ENCODE measurements around the gene SCN5A.

DNA sequence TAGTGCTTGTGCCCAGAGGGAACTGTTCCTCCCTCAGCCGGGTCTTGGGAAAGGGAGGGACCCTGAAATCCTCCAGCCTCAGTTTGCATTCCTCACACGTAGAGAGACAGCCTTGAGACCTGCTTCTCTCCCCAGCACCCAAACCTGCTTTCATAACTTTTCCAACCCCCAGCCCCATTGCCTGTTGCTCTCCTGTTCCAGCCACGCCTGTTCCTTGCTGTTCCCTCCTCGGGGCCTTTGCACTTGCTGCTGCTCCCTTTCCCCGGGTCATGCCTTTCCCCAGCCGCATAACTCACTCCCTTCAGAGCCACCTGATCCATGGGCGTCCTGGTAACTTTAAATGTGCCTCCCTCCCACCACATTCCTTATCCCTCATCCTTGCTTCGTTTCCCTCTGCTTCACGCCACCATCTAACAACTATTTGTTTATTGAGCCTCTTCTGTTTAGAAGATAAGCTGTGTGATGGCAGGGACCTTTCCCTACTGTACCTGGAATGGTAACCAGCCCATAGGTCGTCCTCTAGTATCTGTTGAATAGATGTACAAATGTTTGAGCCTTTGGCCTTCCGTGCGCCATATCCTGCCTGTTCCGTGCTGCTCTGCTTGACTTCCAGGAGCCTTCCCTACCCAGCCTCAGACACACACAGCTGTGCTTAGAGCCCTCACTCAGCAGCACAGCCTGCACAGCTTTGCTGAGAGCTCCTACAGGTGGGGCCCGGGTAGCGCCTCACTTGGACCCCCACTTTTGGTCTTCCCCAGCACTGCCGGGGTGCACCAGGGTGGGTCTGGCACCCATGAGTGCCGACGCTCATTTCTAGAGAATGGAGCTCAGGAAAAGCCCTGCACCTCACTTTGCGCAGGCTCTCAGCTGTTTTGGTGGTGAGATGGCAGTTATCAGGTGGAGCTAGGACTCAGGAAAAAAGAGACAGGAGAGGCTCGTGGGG, 60.2 kb downstream of the SCN5A start:
- no peak for TF ChIP-seq POLR2A (IDR thresholded peaks at IDR 0.05; ENCODE audit: low read depth, low read length)
- no peak for TF ChIP-seq POLR2AphosphoS5 (IDR thresholded peaks at IDR 0.05; ENCODE audit: low read depth, low read length)

Data from GM12891 (cell line).